HG03025 (cell line): ENCODE results near the gene RYR2.
"Not testable (repeated sequence)": the region's sequence is repeated elsewhere in the genome, so short reads cannot be mapped to it uniquely, and the experiment has no call there.

ENCODE experiments used
- ATAC-seq: cut with Tn5 transposase; IDR thresholded peaks from one replicate; pipeline ENCODE4 v1.9.1; 2021; ENCODE audit warnings: mild to moderate bottlenecking, moderate library complexity; ENCODE audit not compliant: unreplicated experiment, low FRiP score

The RYR2 gene

DNA sequence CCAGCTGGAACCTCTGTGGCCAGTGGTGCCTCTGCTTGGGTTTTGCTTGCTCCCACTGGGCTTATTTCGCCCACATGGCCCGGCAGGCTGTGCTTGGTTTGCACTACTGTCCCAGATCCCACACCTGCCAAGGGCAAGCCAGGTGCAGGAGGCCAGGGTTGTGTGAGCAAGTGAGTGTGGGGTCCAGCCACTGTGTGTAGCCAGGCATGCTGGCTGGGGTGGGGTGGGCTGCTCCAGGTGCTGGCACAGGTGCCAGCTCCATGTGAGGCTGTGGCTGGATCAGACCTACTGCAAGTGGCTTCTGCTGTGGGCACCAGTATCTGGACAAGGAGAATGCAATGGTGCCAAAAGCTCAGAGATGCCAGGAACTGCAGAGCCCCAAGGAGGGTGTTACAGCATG lies 28.5 kb downstream of the RYR2 start:
- no peak for ATAC-seq

DNA sequence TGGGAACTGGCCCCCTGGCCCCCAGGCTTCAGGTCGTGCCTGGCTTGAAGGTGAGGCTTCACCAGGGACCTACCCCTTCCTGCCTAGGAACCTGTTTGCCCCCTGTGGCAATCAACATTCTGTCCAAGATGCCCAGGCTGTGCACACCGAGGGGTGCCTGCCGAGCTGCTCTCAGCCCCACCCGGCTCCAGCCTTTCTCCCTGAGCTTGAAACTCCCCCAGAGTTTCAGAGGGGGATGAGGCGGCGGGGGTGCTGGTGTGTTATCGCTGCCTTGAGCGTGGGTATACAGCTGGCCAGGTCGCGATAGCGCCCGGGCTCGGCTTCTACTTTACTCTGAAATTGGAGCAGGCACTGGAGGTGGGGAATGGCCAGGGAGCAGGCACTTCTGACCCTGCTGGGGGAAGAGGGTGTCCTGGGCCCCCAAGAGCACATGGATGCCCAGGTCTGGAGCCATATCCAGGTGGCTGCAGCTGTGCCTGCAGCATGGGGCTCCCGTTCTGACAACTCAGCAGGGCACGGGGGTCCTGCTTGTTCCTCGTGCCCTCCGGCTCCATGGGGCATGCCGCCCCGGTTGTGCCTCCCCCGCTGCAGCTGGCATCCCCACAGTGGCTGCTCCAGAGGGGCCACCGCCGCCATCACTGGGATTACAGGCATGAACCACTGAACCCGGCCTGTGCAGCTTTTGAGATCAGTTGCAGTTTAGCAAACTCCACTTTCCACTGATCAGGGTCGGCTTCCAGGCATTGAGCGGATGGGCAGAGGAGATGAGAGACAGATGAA lies 29.8 kb downstream of the RYR2 start:
- ATAC-seq, result no peak

DNA sequence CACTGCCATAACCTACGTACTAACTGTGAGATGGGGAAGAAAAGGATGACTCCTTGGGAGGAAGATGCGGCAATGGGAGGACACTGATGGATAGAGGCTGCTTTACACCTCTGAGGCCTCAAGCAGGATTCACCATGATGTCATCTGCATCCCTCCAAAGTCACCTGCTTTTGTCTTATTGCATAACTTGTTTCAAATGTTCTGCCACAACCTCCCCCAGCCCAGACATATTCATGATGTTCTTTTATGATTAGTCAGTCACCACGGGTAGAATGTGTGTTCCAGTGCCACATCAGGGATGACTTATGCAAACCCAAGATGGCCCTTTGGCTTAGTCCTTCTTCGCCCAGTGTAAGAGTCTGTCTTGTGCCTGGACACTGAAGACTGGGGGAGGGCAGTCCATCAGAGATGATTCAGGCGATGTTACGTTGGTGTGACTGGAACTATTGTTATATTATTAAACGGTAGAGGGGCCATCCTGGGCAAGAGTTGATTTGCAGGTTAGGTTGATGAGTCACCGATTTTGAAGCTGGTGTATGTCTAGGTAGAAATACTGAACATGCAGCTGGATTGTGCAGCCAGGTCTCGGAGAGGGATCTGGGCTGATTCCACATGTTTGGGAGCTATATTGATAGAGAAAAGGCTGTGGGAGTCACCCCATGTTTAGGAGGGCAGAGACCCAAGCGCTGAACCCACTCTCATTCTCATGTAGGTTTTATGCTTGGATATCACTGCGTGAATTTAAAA lies 32.6 kb downstream of the RYR2 start:
- no peak for ATAC-seq

DNA sequence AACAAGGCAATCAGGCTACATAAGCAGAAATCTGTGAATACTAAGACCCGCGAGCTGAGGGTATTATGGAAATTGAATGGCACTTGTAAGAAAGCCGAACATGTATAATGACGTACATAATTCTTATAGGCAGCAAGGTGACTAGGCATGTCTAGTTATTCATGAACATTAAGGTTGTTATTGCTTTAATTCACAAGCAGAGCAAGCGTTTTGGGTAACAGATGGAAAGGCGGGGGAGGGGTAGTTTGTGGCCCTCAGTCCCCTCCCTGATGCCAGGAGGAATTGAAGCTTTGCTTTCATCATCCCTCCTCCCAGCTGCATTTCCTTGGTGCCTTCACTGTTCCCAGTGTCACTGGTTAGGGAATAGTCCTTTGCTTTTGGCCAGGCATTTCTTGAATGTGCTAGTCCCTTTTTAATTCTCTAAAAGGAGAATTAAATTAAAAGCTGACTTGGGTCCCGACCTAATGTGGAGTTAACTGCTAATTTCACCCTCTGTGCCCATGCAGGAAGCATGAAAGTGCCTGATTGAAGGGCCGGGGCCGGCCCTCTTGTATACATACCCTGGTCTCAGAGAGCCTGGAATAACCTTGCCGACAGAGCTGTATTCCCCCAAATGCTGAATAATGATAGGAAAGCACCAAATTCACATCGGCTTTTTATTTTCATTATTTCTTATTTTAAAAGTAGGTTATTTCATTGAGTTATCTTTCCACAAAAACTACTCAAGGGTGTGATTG lies 42.5 kb downstream of the RYR2 start:
- ATAC-seq, result no peak

DNA sequence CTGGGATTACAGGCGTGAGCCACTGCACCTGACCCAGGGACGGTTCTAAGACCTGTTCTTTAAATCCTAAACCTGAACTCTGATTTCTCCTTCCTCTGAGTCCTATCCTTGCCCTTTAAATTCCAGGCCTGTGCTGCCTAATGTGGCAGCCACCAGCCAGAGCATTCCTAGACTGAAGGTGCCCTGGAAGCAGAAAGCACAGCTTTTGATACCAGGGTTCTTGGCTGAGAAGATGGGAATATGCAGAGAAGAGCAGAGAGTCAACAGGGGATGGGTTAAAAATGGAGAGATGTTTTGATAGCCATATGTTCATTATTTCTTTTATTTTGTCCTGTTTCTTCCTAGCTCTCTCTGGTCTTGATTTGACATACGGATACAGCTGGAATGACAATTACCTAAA lies 49.7 kb downstream of the RYR2 start:
- no peak for ATAC-seq

DNA sequence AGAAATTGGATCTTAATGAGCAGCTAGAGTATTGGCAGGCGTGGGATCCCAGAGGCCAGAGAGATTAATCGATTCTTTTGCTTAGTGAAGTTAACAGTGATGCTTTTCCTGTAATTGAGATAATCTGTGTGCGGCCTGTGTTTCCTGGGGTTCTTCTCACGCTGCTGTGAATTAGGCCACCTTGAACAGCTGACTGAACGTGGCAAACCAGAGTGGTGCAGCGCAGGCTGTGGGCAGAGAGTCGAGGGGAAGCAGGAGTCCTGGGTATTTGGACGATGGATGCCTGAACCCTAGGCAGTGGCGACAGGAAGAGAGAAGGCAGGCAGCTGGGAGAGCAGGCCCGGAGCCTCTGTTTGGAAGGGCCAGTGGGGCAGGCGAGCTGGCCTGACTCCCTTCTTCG lies 51.7 kb downstream of the RYR2 start:
- no peak for ATAC-seq

DNA sequence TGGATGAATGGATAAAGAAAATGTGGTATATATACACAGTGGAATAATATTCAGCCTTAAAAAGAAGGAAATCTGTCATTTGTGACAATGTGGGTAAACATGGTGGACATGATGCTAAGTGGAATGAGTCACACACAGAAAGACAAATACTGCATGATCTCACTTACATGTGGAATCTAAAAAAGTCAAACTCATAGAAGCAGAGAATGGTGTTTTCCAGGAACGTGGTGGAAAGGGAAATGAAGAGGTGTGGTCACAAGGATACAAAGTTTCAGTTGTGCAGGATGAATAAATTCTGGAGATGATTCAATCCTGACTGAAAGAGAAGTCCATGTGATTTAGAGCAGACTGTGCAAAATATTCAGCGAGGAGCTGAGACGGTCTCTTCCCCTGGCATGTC lies 56.6 kb downstream of the RYR2 start:
- ATAC-seq, result no peak

DNA sequence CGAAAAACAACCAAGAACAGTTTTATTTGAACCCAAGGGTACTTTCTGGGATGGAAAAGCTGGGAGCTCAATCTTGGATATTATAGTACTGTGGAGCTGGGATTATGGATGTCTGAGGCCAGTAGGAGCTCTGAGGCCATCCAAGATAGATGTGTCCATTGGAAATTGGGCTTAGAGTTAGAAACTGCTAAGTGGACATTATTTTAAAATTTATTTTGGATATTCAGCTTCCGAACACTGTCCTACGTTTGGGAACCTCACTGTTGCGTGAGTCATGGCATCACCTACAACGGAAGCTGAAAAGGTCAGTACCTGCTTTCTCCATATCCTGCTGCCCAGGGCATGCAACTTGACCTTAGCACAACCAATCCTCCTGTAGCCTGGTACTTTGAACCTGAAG lies 61.0 kb downstream of the RYR2 start:
- no peak for ATAC-seq

DNA sequence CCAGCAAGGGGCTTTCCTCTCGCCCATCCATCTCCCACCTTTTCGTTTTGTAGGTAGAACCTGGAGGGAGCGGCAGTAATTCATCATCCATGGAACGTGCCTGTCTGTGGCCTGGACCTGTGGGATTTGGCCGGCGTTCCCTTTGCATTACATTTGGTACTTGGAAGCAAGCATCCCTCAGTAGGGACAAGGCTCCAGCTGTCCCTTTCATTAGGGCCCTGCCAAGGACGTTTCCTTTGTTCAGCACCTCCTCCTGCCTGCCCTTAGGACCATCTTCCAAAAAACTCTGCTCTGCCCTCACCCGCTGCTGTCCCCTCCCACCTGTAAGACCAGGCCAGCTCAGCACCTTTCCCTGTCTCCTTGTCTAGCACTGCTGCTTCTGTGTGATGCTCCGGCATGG lies 62.1 kb downstream of the RYR2 start:
- no peak for ATAC-seq

DNA sequence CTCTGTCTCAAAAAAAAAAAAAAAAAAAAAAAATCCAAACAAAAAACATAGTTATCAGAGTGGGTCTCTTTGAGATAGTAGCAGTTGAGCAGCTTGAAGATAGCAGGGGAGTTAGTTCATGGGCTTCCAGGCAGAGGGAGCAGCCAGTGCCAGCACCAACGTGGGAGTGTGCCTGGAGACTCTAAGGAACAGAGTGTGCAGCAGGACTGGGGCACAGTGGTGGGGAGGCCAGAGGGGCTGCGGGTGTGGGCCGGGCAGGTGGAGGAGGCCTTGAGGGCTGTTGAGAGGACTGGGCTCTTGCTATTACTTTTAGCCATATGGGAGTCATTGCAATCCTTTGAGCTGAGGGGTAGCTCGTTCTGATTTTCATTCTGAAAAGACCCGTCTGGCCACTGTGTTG lies 63.8 kb downstream of the RYR2 start:
- ATAC-seq, result no peak

DNA sequence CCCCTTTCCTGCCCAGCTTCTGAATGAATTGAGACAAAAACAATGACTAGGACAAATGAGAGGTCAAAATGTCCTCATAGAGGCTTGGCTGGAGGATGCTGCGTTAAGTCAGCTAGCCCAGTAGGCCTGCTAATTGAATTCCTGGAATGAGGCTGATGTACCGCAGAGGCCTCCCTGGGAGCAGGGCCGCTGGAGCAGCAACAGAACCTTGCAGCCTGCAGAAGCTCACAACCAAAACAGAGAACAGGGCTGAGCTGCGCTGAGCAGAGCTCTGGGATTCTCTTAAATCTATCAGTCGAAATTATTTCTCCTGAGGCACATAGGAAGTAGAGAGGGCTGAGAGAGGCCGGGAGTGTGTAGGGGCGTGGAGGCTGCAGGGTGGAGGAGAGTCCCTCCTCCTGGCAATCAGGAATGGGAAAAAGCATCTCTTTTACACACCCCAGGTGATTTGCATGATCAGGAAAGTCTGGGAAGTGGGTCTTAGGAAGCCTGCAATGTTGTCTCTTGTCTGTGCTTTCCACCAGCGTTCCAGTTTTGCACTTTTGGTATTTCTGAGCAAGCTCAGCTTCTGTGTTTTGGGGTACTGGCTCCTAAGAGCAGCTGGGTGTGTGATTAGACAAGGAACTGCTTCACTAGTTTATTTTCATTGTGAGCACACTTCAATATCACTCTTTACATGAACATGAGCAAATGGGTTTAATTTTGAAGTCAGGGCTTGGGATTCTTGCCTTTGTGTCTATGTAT lies 66.5 kb downstream of the RYR2 start:
- ATAC-seq, result no peak

DNA sequence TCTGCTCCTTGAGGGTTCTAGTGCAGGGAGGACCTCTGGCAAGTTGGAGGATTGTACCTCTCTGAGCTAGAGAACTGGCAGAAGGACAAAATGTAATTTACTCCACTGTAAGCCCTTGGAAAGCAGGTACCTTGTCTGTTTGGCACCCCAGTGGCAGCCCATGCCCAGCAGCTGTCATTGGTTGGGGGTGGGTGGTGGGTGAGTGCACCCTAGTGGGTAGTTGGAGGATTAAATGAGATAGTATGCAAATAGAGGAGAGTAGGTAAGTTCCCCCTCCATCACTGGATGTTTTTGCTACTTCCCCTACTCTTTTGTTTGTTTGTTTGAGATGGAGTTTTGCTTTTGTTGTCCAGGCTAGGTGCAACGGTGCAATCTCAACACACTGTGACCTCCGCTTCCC lies 69.8 kb downstream of the RYR2 start:
- ATAC-seq, result no peak

DNA sequence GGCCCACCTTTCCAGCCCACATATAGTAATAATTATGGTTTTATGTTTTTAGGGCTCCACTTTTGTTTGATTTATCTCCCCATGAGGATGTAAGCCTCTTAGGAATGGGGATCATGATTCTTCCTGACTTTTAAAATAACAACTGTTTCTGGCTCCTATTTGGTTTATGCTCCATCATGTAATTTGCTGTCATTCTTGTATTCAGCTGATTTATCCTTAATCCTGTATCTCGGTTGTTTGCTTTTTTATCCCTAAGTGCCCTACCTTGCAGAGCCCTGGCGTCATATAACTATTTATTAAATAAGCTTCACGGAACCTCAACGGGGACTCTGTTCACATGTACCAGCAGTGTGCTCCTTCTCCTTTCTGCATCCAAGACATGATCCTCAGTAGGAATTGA lies 70.7 kb downstream of the RYR2 start:
- no peak for ATAC-seq

DNA sequence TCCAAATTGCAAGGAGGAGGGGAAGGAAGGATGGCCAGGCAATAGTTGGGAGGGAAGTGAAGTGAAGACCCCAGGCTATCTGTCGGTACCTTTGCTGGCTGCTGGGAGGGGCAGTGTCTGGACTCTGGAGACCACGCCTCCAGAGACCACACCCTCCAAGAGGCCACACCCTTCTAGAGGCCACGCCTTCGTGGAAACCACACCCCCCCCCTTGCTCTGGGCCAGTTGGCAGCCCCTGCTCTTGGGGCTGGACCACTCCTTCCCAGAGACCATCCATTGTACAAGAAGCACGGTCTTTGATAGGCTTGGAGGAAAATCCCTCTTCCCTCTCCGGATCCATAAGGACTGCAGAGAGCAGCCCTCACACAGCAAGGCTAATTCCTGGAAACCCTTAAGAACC lies 73.1 kb downstream of the RYR2 start:
- ATAC-seq, result no peak

DNA sequence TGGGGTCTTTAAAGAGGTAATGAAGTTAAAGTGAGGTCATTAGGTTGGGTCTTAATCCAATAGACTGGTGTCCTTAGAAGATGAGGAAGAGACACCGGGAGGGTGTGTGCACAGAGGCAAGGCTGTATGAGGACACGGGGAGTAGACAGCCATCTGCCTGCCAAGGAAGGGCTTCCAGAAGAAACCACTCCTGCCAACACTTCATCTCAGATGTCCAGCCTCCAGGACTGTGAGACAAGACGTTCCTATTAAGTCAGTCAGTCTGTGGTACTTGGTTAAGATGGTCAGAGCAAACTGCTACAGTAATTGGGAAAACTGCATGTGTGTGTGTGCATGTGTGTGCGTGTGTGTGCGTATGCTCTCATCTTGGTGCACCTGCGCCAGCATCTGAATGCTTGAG lies 77.1 kb downstream of the RYR2 start:
- ATAC-seq, result no peak

DNA sequence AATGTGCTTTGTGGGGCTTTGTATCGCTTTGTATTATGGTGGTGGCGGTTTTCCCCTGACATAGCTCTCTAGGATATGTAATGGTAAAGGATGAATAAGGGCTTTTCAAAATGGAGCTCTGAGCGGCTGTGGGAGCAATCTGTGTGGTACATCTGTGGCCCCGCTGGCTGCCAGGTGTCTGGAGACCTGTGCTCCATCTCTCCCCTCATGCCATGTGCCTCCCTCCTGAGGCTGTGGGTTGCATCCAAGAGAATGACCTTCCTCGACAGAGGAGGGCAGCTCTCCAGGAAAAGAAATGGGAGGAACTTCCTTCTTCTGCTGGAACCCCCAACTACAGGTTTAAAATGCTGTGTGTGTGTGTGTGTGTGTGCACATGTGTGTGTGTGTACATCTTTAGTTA lies 78.7 kb downstream of the RYR2 start:
- no peak for ATAC-seq

DNA sequence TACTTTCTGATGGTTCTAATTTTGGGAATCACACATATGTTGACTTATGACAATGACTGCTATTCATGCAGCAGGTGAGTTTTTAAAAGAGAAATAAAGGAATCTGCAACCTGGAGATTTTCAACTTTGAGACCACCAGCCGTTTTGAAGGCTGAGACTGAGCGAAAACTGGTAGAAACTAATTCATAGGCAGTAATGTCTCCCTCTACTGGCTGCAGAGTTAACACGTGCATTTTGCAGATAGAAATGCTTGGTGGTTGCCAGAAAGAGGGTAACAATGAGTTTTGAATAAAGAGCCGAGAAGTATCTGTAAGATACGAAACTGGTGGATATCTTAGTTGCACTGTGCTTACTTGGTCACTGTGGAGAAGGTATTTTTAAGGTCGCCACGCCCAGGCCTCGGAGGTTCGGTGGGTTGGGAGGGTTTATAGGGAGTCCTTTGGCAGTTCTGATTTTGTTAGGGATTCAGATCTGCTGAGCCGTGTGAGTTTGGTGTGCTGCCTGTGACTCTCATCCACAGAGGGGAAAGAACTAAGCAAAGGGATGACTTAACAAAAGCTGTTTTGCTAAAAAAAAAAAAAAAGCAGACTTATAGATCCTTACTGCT lies 83.0 kb downstream of the RYR2 start:
- no peak for ATAC-seq

DNA sequence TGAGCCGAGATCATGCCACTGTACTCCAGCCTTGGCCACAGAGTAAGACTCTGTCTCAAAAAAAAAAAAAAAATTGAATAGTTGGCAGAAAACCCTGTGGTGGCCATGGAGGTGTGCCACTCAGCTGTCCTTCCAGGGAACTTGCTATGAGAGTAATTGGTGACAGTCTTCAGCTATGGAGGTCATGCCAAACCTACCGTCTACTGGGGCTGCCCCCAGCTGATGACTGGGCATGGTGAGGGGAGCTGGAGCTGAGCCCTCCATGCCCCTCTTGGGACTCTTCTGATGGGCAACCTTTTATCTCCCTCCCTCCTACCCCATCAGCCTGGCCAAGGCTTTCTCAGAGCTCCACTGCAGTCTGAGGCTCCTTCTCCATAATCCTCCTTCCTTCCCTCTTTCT lies 84.2 kb downstream of the RYR2 start:
- no peak for ATAC-seq

DNA sequence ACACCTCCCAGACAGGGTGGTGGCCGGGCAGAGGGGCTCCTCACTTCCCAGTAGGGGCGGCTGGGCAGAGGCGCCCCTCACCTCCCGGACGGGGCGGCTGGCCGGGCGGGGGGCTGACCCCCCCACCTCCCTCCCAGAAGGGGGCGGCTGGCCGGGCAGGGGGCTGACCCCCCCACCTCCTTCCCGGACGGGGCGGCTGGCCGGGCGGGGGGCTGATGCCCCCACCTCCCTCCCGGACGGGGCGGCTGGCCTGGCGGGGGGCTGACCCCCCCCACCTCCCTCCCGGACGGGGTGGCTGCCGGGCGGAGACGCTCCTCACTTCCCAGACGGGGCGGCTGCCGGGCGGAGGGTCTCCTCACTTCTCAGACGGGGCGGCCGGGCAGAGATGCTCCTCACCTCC lies 85.3 kb downstream of the RYR2 start:
- not testable (repeated sequence) for ATAC-seq

DNA sequence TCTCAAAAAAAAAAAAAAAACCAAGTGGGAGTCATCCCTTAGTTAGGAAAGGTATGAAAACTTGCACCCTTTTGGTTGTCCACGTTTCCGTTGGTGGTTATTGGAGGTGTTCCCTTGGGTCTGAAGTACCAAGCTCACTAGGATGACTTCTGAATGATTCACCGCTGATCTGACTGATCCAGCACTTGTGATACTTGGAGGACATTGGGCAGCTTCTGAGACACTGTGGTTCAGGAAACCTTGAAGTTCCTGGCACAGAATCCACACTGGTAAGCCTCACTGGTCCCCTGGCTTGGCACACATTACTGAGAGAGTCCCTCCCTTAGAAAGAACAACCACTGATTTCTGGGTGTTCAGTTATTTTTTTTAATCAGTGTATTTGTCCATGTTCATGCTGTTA lies 91.9 kb downstream of the RYR2 start:
- no peak for ATAC-seq
